ENCODE measurements around the gene TSPAN31.

TSPAN31 gene

GRCh38 chr12:57738661-57739237 lies 6.1 kb upstream of the TSPAN31 start, which contains the start of gene AGAP2 (continued):
- no peak for TF ChIP-seq REST (tag by site-specific recombination; IDR thresholded peaks at IDR 0.05)
- TF ChIP-seq ZFP37 (tag by site-specific recombination; IDR thresholded peaks at IDR 0.05) = no peak
- TF ChIP-seq PBX3 (CRISPR knock-in tag; IDR thresholded peaks at IDR 0.05) = no peak
- no peak for TF ChIP-seq ZNF404 (tag by site-specific recombination; IDR thresholded peaks at IDR 0.05)
- no peak for TF ChIP-seq ZBTB49 (tag by site-specific recombination; IDR thresholded peaks at IDR 0.05; ENCODE audit: low read depth)
- no peak for TF ChIP-seq ZNF704 (tag by site-specific recombination; IDR thresholded peaks at IDR 0.05)
- TF ChIP-seq ZNF513 (tag by site-specific recombination; IDR thresholded peaks at IDR 0.05) = no peak; the same call in 1 of the 2 replicates
- no peak for TF ChIP-seq ZNF473 (tag by site-specific recombination; IDR thresholded peaks at IDR 0.05)
- TF ChIP-seq ZSCAN4 (tag by site-specific recombination; IDR thresholded peaks at IDR 0.05) = no peak
- TF ChIP-seq TSHZ1 (tag by site-specific recombination; IDR thresholded peaks at IDR 0.05; ENCODE audit: borderline replicate concordance) = peak; percentile 25; the same call in 1 of the 2 replicates
- no peak for TF ChIP-seq ZNF530 (tag by site-specific recombination; IDR thresholded peaks at IDR 0.05; ENCODE audit: low read depth)
- TF ChIP-seq ZNF561 (tag by site-specific recombination; IDR thresholded peaks at IDR 0.05; ENCODE audit: borderline replicate concordance) = no peak
- TF ChIP-seq ZNF366 (tag by site-specific recombination; conservative IDR thresholded peaks at IDR 0.05) = peak; percentile 56; the same call in 1 of the 2 replicates
- TF ChIP-seq ZNF202 (tag by site-specific recombination; IDR thresholded peaks at IDR 0.05; ENCODE audit: borderline replicate concordance) = no peak
- TF ChIP-seq ZSCAN30 (tag by site-specific recombination; IDR thresholded peaks at IDR 0.05) = peak; percentile 56; the same call in 1 of the 2 replicates
- no peak for TF ChIP-seq ZNF624 (tag by site-specific recombination; IDR thresholded peaks at IDR 0.05)
- no peak for TF ChIP-seq OSR2 (tag by site-specific recombination; IDR thresholded peaks at IDR 0.05)
- TF ChIP-seq ZNF792 (tag by site-specific recombination; IDR thresholded peaks at IDR 0.05) = no peak
- TF ChIP-seq ZNF114 (tag by site-specific recombination; IDR thresholded peaks at IDR 0.05) = no peak
- TF ChIP-seq ZNF362 (tag by site-specific recombination; IDR thresholded peaks at IDR 0.05) = no peak
- no peak for TF ChIP-seq ZNF701 (tag by site-specific recombination; IDR thresholded peaks at IDR 0.05)
- TF ChIP-seq ZFHX2 (tag by site-specific recombination; conservative IDR thresholded peaks at IDR 0.05) = peak; percentile 97
- peak; percentile 37; the same call in 1 of the 2 replicates for TF ChIP-seq ZNF558 (tag by site-specific recombination; IDR thresholded peaks at IDR 0.05)
